Upper lobe of left lung (tissue), 6 donors: ENCODE measurements around the gene PTPDC1. TPM values are rescaled to one million over a fixed set of nuclear protein-coding genes. Genes with fewer than 3 reads are reported as not detected.

Source experiments
- ATAC-seq, 2 donors: fragments of 200-7000 bp; cut with Tn5 transposase; one replicate each; pipeline ENCODE4 v1.9.1; 2022; ENCODE audit warnings: mild to moderate bottlenecking in 2 of 2, moderate library complexity in 2 of 2; ENCODE audit not compliant: low FRiP score in 2 of 2
- DNase-seq, 2 donors: peaks; one replicate each; pipeline ENCODE4 v3.0.0-alpha.2; 2019 to 2020
- H3K27ac ChIP-seq, 4 donors: fragments of 200-600 bp; sonication (generic); one replicate each; pipeline ENCODE4 v1.5.1; 2016 to 2019
- H3K27me3 ChIP-seq, 4 donors: fragments of 200-600 bp; sonication (generic); one replicate each; pipeline ENCODE4 v1.5.1; 2017 to 2019
- H3K36me3 ChIP-seq, 4 donors: fragments of 200-600 bp; sonication (generic); one replicate each; pipeline ENCODE4 v1.5.1; 2016 to 2019
- H3K4me1 ChIP-seq, 4 donors: fragments of 200-600 bp; sonication (generic); one replicate each; pipeline ENCODE4 v1.5.1; 2018 to 2019
- H3K4me3 ChIP-seq, 4 donors: fragments of 200-600 bp; sonication (generic); one replicate each; pipeline ENCODE4 v1.5.1; 2017 to 2019; ENCODE audit warnings: mild to moderate bottlenecking in 2 of 4, moderate library complexity in 1 of 4
- H3K9me3 ChIP-seq, 4 donors: fragments of 200-600 bp; sonication (generic); one replicate each; pipeline ENCODE4 v1.5.1; 2018 to 2019
- CTCF ChIP-seq, 6 experiments: fragments of 450-650 bp in 4 of 6; fragments of 200-600 bp in 2 of 6; sonication (generic) in 2 of 6; IDR thresholded peaks; one replicate each; pipeline ENCODE4 v1.5.1; 2016 to 2019; ENCODE audit warnings: antibody characterized with exemption in 6 of 6
- EP300 ChIP-seq, 4 donors: sonication (generic); formaldehyde crosslinking; IDR thresholded peaks; one replicate each; pipeline ENCODE4 v1.5.1; 2017; ENCODE audit warnings: antibody characterized with exemption in 4 of 4, control low read depth in 2 of 4
- POLR2A ChIP-seq, 4 donors: fragments of 450-650 bp; IDR thresholded peaks; one replicate each; pipeline ENCODE4 v1.5.1; 2016 to 2017; ENCODE audit warnings: antibody characterized with exemption in 4 of 4, mild to moderate bottlenecking in 2 of 4
- POLR2AphosphoS5 ChIP-seq, 2 donors: sonication (generic); formaldehyde crosslinking; IDR thresholded peaks; one replicate each; pipeline ENCODE4 v1.5.1; 2017; ENCODE audit warnings: antibody characterized with exemption in 2 of 2
- WGBS, 2 donors: methylation state at CpG; one replicate each; pipeline ENCODE4 v1.1.5; 2017 to 2018; 5-methylcytosine and 5-hydroxymethylcytosine counted together
- total RNA-seq, 6 donors: library from RNA; depleted of rRNA in 4 of 6; stranded (reverse); fragments of >200 nt in 4 of 6; gene quantifications; one replicate each; pipeline versions ENCODE4 v1.1.0 to v1.2.1, GENCODE V29; 2016 to 2021
- donor health status: DM: no; HTN: no; CAD: no; lungs with moderate emphysema.
- donor health status: DM: no; HTN: yes; CAD: no; lungs with severe emphysema.

Gene PTPDC1
- total RNA-seq, 6 donors from 2014 or later: 9.0 to 24.5 (median 16.6) TPM

GRCh38 chr9:94081864-94082463, 2.3 kb upstream of the PTPDC1 start:
- Histone ChIP-seq H3K4me3 (no peak overlapping the region), H3K4me1 (peaks cover 4 to 22% (median 8%) of the 10 kb centered on the region in 4 donors), H3K27me3 (no peaks in the 10 kb centered on the region), H3K36me3 (no peaks in the 10 kb centered on the region), H3K27ac (peak overlapping the region in 2 of 4 donors; percentile 2 to 31), H3K9me3 (no peaks in the 10 kb centered on the region)
- DNase-seq: peak in 1 of 2 donors; percentile 42
- ATAC-seq: no peak
- TF ChIP-seq POLR2A (IDR thresholded peaks at IDR 0.05) (no peak), POLR2AphosphoS5 (IDR thresholded peaks at IDR 0.05) (no peak), EP300 (IDR thresholded peaks at IDR 0.05) (no peak), CTCF (IDR thresholded peaks at IDR 0.05) (no peak)
- 65 to 69% methylated on average over 8 of the region's 8 CpGs for WGBS, 2 donors

DNA sequence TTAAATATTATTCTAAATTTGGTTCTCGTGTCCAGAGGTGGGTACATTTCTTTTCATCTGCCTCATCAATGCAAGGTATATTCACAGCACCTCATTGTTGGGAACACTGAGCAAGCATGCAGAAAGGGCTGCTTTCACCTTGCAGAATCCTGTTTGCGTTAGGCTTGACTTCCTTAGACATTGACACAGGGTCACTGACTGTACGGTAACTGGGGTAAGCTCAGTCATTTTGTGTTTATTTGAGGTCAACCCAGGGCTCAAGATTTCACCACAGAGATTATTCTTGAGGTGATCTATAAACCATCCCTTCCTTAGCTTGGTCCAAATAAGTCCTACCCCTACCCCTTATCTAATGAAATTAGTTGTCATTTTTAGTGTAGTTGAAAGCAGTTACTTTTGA, 1.7 kb upstream of the PTPDC1 start:
- H3K27me3 ChIP-seq: no peaks in the 10 kb centered on the region
- H3K36me3 ChIP-seq: no peaks in the 10 kb centered on the region
- WGBS, 2 donors: 63 to 65% methylated on average over 3 of the region's 3 CpGs
- H3K4me3 ChIP-seq: no peak overlapping the region
- DNase-seq (no peak), ATAC-seq (no peak)
- peaks cover 4 to 22% (median 8%) of the 10 kb centered on the region in 4 donors for H3K4me1 ChIP-seq
- no peak for TF ChIP-seq POLR2AphosphoS5 (IDR thresholded peaks at IDR 0.05)
- no peak for TF ChIP-seq POLR2A (IDR thresholded peaks at IDR 0.05)
- no peak for TF ChIP-seq EP300 (IDR thresholded peaks at IDR 0.05)
- TF ChIP-seq CTCF (IDR thresholded peaks at IDR 0.05): no peak
- H3K27ac ChIP-seq: peak overlapping the region in 2 of 4 donors; percentile 2 to 15
- no peaks in the 10 kb centered on the region for H3K9me3 ChIP-seq

- 56 to 70% methylated on average over 1 of the region's 1 CpG for WGBS, 2 donors
- DNase-seq (peak in 1 of 2 donors; percentile 53), ATAC-seq (peak; percentile 59 to 77)
- H3K36me3 ChIP-seq: no peaks in the 10 kb centered on the region
- peaks cover 4 to 22% (median 8%) of the 10 kb centered on the region in 4 donors for H3K4me1 ChIP-seq
- no peaks in the 10 kb centered on the region for H3K27me3 ChIP-seq
- H3K9me3 ChIP-seq: no peaks in the 10 kb centered on the region
- H3K27ac ChIP-seq: peak overlapping the region in 2 of 4 donors; percentile 15 to 52
- peak overlapping the region in 1 of 4 donors; percentile 15 for H3K4me3 ChIP-seq
- TF ChIP-seq POLR2A (IDR thresholded peaks at IDR 0.05): no peak
- no peak for TF ChIP-seq CTCF (IDR thresholded peaks at IDR 0.05)
- no peak for TF ChIP-seq POLR2AphosphoS5 (IDR thresholded peaks at IDR 0.05)
- peak in 1 of 4 donors; percentile 48 for TF ChIP-seq EP300 (IDR thresholded peaks at IDR 0.05)
These were observed 1.3 kb upstream of the PTPDC1 start for GRCh38 chr9:94082956-94083355.

GRCh38 chr9:94083384-94083783, 880 bp upstream of the PTPDC1 start:
- TF ChIP-seq EP300 (IDR thresholded peaks at IDR 0.05): no peak
- TF ChIP-seq CTCF (IDR thresholded peaks at IDR 0.05): no peak
- TF ChIP-seq POLR2AphosphoS5 (IDR thresholded peaks at IDR 0.05): no peak
- TF ChIP-seq POLR2A (IDR thresholded peaks at IDR 0.05): no peak
- Histone ChIP-seq H3K4me3 (peak overlapping the region in 1 of 4 donors; percentile 15), H3K36me3 (no peaks in the 10 kb centered on the region), H3K27me3 (no peaks in the 10 kb centered on the region), H3K9me3 (no peaks in the 10 kb centered on the region), H3K4me1 (peaks cover 4 to 22% (median 8%) of the 10 kb centered on the region in 4 donors), H3K27ac (peak overlapping the region in 2 of 4 donors; percentile 15 to 52)
- 53 to 63% methylated on average over 6 of the region's 6 CpGs for WGBS, 2 donors
- DNase-seq (peak in 1 of 2 donors; percentile 32), ATAC-seq (peak; percentile 44 to 47)
